Measurements from ENCODE around the gene ADGRV1.

DNA sequence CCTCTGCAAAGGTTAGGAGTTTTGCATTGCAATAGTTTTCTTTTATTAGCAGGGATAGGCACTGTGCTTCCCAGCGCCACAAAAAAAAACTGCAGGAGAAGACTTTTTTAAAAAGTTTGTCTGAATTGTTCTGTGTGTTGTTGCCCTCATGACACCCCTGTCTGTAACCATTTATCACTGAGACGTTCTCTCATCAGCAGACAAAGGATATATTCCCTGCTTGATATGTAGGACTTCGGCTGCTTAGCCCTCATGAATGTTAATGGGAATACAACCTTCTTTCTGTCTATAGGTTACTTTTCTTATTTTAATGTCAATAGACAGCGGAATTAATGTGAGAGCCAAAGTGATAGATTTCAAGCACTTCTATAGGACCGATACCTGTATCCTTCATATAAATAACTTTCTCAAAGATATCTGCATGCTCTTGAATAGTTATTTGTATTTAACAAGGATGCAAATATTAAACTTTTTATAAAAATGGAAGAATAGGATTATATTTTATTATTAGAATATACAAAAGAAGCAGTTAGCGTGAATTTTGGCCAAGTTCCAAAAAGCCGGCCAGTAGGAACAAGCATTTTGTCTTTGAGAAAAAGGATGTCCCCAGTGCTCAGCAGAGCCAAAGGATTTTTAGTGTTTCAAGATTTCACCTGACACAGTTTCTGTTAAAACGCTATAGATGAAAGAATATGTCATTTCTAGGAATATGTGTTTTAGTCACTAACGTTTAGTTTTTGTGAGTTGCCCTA lies 27.7 kb upstream of the ADGRV1 start:
- TF ChIP-seq, protein P1, sequence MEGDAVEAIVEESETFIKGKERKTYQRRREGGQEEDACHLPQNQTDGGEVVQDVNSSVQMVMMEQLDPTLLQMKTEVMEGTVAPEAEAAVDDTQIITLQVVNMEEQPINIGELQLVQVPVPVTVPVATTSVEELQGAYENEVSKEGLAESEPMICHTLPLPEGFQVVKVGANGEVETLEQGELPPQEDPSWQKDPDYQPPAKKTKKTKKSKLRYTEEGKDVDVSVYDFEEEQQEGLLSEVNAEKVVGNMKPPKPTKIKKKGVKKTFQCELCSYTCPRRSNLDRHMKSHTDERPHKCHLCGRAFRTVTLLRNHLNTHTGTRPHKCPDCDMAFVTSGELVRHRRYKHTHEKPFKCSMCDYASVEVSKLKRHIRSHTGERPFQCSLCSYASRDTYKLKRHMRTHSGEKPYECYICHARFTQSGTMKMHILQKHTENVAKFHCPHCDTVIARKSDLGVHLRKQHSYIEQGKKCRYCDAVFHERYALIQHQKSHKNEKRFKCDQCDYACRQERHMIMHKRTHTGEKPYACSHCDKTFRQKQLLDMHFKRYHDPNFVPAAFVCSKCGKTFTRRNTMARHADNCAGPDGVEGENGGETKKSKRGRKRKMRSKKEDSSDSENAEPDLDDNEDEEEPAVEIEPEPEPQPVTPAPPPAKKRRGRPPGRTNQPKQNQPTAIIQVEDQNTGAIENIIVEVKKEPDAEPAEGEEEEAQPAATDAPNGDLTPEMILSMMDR (IDR thresholded peaks at IDR 0.05): no peak
- no peak for TF ChIP-seq POLR2A (IDR thresholded peaks at IDR 0.05)
